C4-2B (cell line): Measurements from ENCODE around the gene CEP83.

Experiments
- H3K27ac ChIP-seq: fragments of 450-650 bp; 2 replicates; pipeline ENCODE4 v1.5.1; 2017
- ZFX ChIP-seq: fragments of 450-650 bp; IDR thresholded peaks from 2 replicates; pipeline ENCODE4 v1.6.1; 2017
- TF ChIP-seq, protein P1 (sequence below): fragments of 450-650 bp; conservative IDR thresholded peaks from 2 replicates; pipeline ENCODE4 v1.5.1; 2017; ENCODE audit warnings: mild to moderate bottlenecking

CEP83 gene

GRCh38 chr12:94372461-94372860, 87.2 kb downstream of the CEP83 start:
- no peak for TF ChIP-seq ZFX
- TF ChIP-seq, protein P1, sequence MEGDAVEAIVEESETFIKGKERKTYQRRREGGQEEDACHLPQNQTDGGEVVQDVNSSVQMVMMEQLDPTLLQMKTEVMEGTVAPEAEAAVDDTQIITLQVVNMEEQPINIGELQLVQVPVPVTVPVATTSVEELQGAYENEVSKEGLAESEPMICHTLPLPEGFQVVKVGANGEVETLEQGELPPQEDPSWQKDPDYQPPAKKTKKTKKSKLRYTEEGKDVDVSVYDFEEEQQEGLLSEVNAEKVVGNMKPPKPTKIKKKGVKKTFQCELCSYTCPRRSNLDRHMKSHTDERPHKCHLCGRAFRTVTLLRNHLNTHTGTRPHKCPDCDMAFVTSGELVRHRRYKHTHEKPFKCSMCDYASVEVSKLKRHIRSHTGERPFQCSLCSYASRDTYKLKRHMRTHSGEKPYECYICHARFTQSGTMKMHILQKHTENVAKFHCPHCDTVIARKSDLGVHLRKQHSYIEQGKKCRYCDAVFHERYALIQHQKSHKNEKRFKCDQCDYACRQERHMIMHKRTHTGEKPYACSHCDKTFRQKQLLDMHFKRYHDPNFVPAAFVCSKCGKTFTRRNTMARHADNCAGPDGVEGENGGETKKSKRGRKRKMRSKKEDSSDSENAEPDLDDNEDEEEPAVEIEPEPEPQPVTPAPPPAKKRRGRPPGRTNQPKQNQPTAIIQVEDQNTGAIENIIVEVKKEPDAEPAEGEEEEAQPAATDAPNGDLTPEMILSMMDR, result no peak
- H3K27ac ChIP-seq, result no peak overlapping the region

GRCh38 chr12:94362653-94363052, 97.0 kb downstream of the CEP83 start:
- TF ChIP-seq ZFX, result no peak
- TF ChIP-seq, protein P1, result no peak
- H3K27ac ChIP-seq, result no peak overlapping the region

- no peak overlapping the region for H3K27ac ChIP-seq
- TF ChIP-seq ZFX, result no peak
- TF ChIP-seq, protein P1, result no peak
Measured at GRCh38 chr12:94359761-94360160, 99.9 kb downstream of the CEP83 start.

GRCh38 chr12:94353130-94353529, 106.5 kb downstream of the CEP83 start:
- TF ChIP-seq ZFX, result no peak
- TF ChIP-seq, protein P1, result no peak
- H3K27ac ChIP-seq, result no peak overlapping the region

GRCh38 chr12:94340573-94340972, 119.1 kb downstream of the CEP83 start:
- TF ChIP-seq, protein P1, result no peak
- no peak for TF ChIP-seq ZFX
- H3K27ac ChIP-seq, result no peak overlapping the region

DNA sequence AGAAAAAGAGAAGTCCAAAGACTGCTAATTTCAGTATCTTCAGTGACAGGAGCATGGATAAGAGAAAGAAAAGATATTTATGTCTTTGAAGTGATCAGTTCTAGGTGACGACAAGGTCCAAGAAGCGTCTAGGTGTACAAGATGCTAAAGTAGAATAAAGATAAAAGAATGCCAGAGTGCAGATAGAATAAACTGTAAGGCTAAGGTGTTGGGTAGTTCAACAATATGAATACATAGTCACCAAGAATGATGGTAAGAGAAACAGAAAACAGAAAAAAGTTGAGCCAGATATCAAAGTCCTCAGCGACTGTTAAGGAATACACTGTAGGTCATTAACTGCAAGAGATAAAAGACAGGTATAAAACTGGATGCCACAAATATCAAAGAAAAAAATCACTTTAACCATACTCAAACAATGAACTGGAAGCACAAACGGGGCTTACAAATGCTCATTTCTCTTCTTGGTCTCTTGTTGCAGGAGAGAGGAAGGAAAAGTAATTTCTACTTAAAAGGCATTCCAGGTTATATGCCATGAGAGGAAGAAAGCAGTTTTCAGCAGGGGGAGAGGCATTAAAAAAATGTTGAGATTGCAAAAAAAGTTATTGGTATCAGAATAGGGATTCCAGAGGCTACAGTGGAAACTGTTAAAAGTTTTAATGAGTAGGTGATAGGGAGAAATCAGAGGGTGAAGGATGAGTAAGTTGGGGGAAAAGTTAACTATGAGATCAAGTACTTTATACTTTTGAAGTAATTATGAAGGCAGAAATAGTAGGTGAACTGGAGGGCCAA, 121.5 kb downstream of the CEP83 start:
- TF ChIP-seq ZFX, result no peak
- TF ChIP-seq, protein P1, result no peak
- H3K27ac ChIP-seq, result no peak overlapping the region

DNA sequence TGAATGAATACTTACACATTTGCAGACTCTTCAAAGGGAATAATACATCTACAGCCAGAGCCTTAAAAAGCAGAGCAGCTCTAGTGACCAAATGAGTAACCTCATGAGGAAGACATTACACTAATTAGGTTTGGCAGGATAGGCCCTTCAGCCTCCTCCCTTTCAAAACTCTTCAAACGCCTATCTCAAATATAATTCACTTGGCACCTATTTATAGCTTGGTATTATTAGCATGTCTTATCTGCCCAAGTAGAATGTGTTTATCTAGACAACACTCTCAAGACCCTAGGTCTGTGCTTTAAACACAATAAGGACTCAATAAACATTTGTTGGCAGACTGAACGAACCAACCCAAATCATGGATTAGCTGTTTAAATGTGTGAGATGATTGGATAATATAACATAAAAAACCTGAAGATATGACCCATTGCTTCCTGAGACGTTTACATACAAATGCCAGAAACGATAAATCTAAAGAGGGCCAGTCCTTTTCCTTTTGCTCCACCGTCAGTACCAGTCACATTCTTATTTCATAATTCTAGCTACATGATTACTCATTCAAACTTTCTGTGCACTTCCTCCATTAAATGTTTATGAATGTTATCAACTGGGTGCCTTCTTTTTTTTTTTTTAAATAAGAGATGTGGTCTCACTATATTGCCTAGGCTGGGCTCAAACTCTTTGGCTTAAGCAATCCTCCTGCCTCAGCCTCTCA, 123.3 kb downstream of the CEP83 start:
- no peak overlapping the region for H3K27ac ChIP-seq
- TF ChIP-seq ZFX, result no peak
- TF ChIP-seq, protein P1, result no peak
